MCF 10A (cell line): Measurements from ENCODE around the gene CHD3. TPM values are rescaled to one million over a fixed set of nuclear protein-coding genes. Genes with fewer than 3 reads are reported as not detected.

Source experiments
- BruUV-seq: library from RNA; stranded (reverse); fragments of 400-500 nt; replicated peaks from 2 replicates; lab custom pipeline; 2021; lab: Mats Ljungman, UMichigan
- CTCF ChIA-PET: fragments of 300-600 bp; sonication (Branson Sonifier 250); formaldehyde crosslinking; extraction: SDS; loops from one replicate; lab custom pipeline; 2021; ENCODE audit warnings: antibody characterized with exemption, inconsistent platforms; lab: Yijun Ruan, JAX
- POLR2A ChIA-PET: fragments of 300-600, 350-650 bp; sonication (Branson Sonifier 250); formaldehyde crosslinking; extraction: SDS; loops from one replicate; lab custom pipeline; 2020; ENCODE audit warnings: antibody characterized with exemption, inconsistent platforms; lab: Yijun Ruan, JAX
- DNase-seq: peaks from one replicate; pipeline ENCODE4 v3.0.0-alpha.2; 2018; ENCODE audit not compliant: unreplicated experiment
- H3K27ac Mint-ChIP-seq: one replicate; pipeline ENCODE4 v1.8.0; 2022; ENCODE audit warnings: mild to moderate bottlenecking, low read depth, mixed read lengths; ENCODE audit not compliant: unreplicated experiment
- H3K27me3 Mint-ChIP-seq: one replicate; pipeline ENCODE4 v1.8.0; 2022; ENCODE audit warnings: mixed read lengths; ENCODE audit not compliant: insufficient read depth, unreplicated experiment
- H3K36me3 Mint-ChIP-seq: one replicate; pipeline ENCODE4 v1.8.0; 2022; ENCODE audit warnings: mild to moderate bottlenecking, moderate library complexity, mixed read lengths; ENCODE audit not compliant: insufficient read depth, unreplicated experiment
- H3K4me1 Mint-ChIP-seq: one replicate; pipeline ENCODE4 v1.8.0; 2022; ENCODE audit warnings: mixed read lengths; ENCODE audit not compliant: insufficient read depth, unreplicated experiment
- H3K4me3 Mint-ChIP-seq: one replicate; pipeline ENCODE4 v1.8.0; 2022; ENCODE audit warnings: mild to moderate bottlenecking, moderate library complexity, mixed read lengths; ENCODE audit not compliant: unreplicated experiment
- H3K9me3 Mint-ChIP-seq: one replicate; pipeline ENCODE4 v1.8.0; 2022; ENCODE audit warnings: mixed read lengths; ENCODE audit not compliant: unreplicated experiment
- intact Hi-C: fragments of 100-400 bp; cut with micrococcal nuclease; formaldehyde crosslinking; loops from 2 replicates; pipeline ENCODE4 v1.14.1; 2022
- total RNA-seq: library from RNA; stranded (reverse); gene quantifications from 2 replicates; pipeline ENCODE4 v1.2.3, GENCODE V29; 2022
- TF ChIP-seq, protein P1 (sequence below): fragments of 200-600 bp; IDR thresholded peaks from one replicate; pipeline ENCODE4 v1.8.0; 2022; ENCODE audit warnings: antibody characterized with exemption, mild to moderate bottlenecking; ENCODE audit not compliant: unreplicated experiment

CHD3 gene
- total RNA-seq, 1 experiment from 2014 or later, result 87.1 TPM

DNA sequence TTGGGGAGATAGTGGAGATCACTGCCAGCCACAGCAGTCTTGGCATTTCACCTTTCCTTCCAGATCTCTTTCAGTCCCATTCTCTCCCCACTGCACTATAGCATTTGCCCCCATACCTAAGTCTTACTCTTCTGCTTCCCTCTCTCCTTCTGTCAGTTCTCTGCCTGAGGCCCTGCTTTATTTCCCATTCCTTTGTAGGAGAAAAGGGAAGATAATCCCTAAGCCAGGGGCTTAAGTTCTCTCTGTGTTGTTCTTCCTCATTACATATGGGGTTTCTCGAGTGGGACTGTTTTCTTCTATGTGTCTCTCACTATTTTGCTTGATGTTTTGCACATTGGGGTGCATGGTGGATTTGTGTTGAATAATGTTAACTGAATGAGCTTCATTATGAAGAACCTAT lies 48.1 kb upstream of the CHD3 start:
- TF ChIP-seq, protein P1, sequence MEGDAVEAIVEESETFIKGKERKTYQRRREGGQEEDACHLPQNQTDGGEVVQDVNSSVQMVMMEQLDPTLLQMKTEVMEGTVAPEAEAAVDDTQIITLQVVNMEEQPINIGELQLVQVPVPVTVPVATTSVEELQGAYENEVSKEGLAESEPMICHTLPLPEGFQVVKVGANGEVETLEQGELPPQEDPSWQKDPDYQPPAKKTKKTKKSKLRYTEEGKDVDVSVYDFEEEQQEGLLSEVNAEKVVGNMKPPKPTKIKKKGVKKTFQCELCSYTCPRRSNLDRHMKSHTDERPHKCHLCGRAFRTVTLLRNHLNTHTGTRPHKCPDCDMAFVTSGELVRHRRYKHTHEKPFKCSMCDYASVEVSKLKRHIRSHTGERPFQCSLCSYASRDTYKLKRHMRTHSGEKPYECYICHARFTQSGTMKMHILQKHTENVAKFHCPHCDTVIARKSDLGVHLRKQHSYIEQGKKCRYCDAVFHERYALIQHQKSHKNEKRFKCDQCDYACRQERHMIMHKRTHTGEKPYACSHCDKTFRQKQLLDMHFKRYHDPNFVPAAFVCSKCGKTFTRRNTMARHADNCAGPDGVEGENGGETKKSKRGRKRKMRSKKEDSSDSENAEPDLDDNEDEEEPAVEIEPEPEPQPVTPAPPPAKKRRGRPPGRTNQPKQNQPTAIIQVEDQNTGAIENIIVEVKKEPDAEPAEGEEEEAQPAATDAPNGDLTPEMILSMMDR, result no peak
- Mint-ChIP-seq H3K9me3 (no peaks in the 10 kb centered on the region), H3K27me3 (no peaks in the 10 kb centered on the region), H3K36me3 (peaks cover 55% of the 10 kb centered on the region), H3K27ac (peak overlapping the region; percentile 87), H3K4me1 (peaks cover 58% of the 10 kb centered on the region), H3K4me3 (peak overlapping the region; percentile 79)
- no peak for DNase-seq
- BruUV-seq, result no TSS peak
- CTCF ChIA-PET, result interaction anchor here (1.2 to 5.8 kb wide), 5 partner anchors 11 to 97 kb away, joined by 3 to 32 read pairs (median 4); no protein-coding TSS in a partner anchor
- intact Hi-C loops, result no loop called here
- POLR2A ChIA-PET, result interaction anchor here (1.0 to 5.7 kb wide), 4 partner anchors 16 to 347 kb away, joined by 3 to 65 read pairs (median 4); partner anchors contain the start of genes CYB5D1, NAA38 and TP53

DNA sequence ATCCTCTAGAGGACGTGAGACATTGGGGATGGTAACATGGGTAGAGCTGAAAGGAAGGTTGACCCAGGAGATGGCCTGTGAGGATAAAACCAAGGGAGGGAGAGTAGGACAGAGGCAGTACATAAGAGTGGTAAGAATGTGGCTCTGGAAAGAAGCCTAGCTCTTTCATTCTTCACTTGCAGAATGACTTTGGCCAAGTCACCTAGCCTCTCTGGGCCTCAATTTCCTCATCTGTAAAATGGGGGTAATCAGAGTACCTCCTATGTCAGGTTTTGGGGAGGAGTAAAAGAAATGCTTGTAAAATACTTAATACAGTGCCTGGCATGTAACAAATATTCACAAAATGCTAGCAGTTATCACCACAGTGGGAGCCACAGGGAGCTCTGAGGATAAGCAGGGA lies 47.7 kb upstream of the CHD3 start:
- POLR2A ChIA-PET, result interaction anchor here (0.5 to 5.7 kb wide), 6 partner anchors 16 to 525 kb away, joined by 3 to 65 read pairs (median 4); partner anchors contain the start of genes CYB5D1, GPS2, NAA38 and TP53
- CTCF ChIA-PET, result interaction anchor here (0.6 to 5.8 kb wide), 7 partner anchors 11 to 220 kb away, joined by 3 to 32 read pairs (median 4); no protein-coding TSS in a partner anchor

DNA sequence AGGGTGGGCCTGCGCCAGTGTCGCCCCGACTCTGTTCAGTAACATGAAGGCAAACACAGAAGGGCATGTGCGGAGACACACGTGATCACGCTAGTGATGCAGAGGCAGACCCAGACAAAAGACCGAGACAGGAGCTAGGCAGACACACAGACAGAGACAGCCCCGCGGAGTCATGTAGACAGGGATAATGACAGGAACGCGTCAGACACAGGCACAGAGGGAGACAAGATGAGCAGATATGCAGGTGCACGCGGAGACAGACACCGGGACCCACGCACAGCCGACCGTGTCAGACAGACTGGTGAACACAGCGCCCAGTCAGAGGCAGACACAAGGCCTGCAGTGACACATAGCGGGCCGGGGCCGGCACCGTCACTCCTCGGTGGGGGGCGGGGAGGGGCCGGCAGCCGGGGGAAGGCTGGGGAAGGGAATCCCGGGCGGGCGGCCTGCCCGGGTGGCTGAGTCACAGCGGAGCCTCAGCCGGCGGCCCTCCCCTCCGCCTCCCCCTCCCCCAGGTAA lies 47.1 kb upstream of the CHD3 start:
- peaks cover 54% of the 10 kb centered on the region for H3K4me1 Mint-ChIP-seq
- TF ChIP-seq, protein P1, result peak; percentile 8
- peak; percentile 89 for DNase-seq
- H3K36me3 Mint-ChIP-seq, result peaks cover 55% of the 10 kb centered on the region
- ChIA-PET POLR2A (interaction anchor here (0.5 to 5.7 kb wide), 16 partner anchors 7 to 526 kb away, joined by 3 to 97 read pairs (median 6); partner anchors contain the start of genes CNTROB, CYB5D1, GPS2 and KDM6B), CTCF (interaction anchor here (0.6 to 5.8 kb wide), 7 partner anchors 10 to 220 kb away, joined by 3 to 32 read pairs (median 4); no protein-coding TSS in a partner anchor)
- no TSS peak for BruUV-seq
- peak overlapping the region; percentile 87 for H3K27ac Mint-ChIP-seq
- intact Hi-C loops, result no loop called here
- no peaks in the 10 kb centered on the region for H3K9me3 Mint-ChIP-seq
- H3K4me3 Mint-ChIP-seq, result peak overlapping the region; percentile 79
- no peaks in the 10 kb centered on the region for H3K27me3 Mint-ChIP-seq

More for the DNA sequence above, 47.7 kb upstream of the CHD3 start:
- Mint-ChIP-seq H3K4me3 (peak overlapping the region; percentile 79), H3K4me1 (peaks cover 58% of the 10 kb centered on the region), H3K36me3 (peaks cover 55% of the 10 kb centered on the region), H3K9me3 (no peaks in the 10 kb centered on the region), H3K27ac (peak overlapping the region; percentile 87), H3K27me3 (no peaks in the 10 kb centered on the region)
- TF ChIP-seq, protein P1, result no peak
- intact Hi-C loops, result no loop called here
- DNase-seq, result no peak
- no TSS peak for BruUV-seq

DNA sequence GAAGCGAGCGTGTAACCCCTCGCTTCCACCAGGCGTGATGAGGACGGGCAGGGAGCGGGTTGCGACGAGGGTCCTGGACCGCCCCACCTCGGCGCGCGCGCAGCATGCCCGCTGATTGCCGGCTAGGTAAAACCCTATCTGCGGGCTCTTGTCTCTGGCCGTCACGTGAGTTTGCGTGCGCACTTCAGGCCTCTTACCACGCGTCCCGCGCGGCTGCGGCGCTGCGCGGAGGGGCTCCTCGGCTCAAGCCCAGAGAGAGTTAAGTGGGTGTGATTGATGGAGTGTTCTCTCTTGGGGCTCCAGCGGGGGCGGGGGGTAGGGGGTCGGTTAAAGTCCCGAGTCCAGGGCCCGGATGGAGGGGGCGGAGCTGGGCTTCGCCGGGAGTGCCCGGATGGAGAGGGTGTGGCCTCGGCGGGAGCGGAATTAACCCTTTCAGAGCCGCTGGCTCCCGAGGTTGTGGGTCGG lies 46.6 kb upstream of the CHD3 start:
- DNase-seq, result peak; percentile 85
- Mint-ChIP-seq H3K27ac (peak overlapping the region; percentile 87), H3K36me3 (peaks cover 56% of the 10 kb centered on the region), H3K27me3 (no peaks in the 10 kb centered on the region), H3K4me3 (peak overlapping the region; percentile 79), H3K4me1 (peaks cover 49% of the 10 kb centered on the region), H3K9me3 (no peaks in the 10 kb centered on the region)
- CTCF ChIA-PET, result interaction anchor here (1.0 to 5.8 kb wide), 3 partner anchors 8 to 99 kb away, joined by 3 to 32 read pairs (median 3); no protein-coding TSS in a partner anchor
- POLR2A ChIA-PET, result interaction anchor here (0.7 to 5.7 kb wide), 17 partner anchors 7 to 527 kb away, joined by 3 to 97 read pairs (median 6); partner anchors contain the start of genes CNTROB, CYB5D1, GPS2 and KDM6B
- intact Hi-C loops, result no loop called here
- TF ChIP-seq, protein P1, result peak; percentile 2
- no TSS peak for BruUV-seq
